GM23338 (cell line): Measurements from ENCODE around the gene KCNMB3. TPM values are rescaled to one million over a fixed set of nuclear protein-coding genes. Genes with fewer than 3 reads are reported as not detected.

Experiments
- ATAC-seq: fragments of 200-7000 bp; cut with Tn5 transposase; 3 replicates; pipeline ENCODE4 v1.9.1; 2020
- DNase-seq: peaks from one replicate; pipeline ENCODE4 v3.0.0-alpha.2; 2015; ENCODE audit warnings: low spot score
- H2AFZ ChIP-seq: fragments of 200-600 bp; sonication (generic); 2 replicates; pipeline ENCODE4 v1.8.0; 2016; ENCODE audit warnings: antibody characterized with exemption, mild to moderate bottlenecking, moderate library complexity
- H3F3A ChIP-seq: fragments of 200-600 bp; sonication (generic); replicated peaks from 2 replicates; pipeline ENCODE4 v1.8.0; 2017; ENCODE audit warnings: antibody characterized with exemption, mixed run types, low read depth
- H3K27ac ChIP-seq: fragments of 200-600 bp; sonication (generic); 2 replicates; pipeline ENCODE4 v1.6.1; 2016; ENCODE audit warnings: low read depth
- H3K27me3 ChIP-seq: fragments of 200-600 bp; sonication (generic); 2 replicates; pipeline ENCODE4 v1.8.0; 2016; ENCODE audit warnings: mild to moderate bottlenecking, mixed run types, moderate library complexity; ENCODE audit not compliant: insufficient read depth
- H3K36me3 ChIP-seq: fragments of 200-600 bp; sonication (generic); 2 replicates; pipeline ENCODE4 v1.8.0; 2016; ENCODE audit warnings: mild to moderate bottlenecking; ENCODE audit not compliant: insufficient read depth
- H3K4me1 ChIP-seq: fragments of 200-600 bp; sonication (generic); 2 replicates; pipeline ENCODE4 v1.8.0; 2016; ENCODE audit warnings: mild to moderate bottlenecking, moderate library complexity; ENCODE audit not compliant: insufficient read depth
- H3K4me2 ChIP-seq: fragments of 200-600 bp; sonication (generic); 2 replicates; pipeline ENCODE4 v1.7.1; 2017; ENCODE audit warnings: mixed run types
- H3K4me3 ChIP-seq: fragments of 200-600 bp; sonication (generic); 2 replicates; pipeline ENCODE4 v1.6.1; 2016; ENCODE audit warnings: mixed run types
- H3K79me2 ChIP-seq: fragments of 200-600 bp; sonication (generic); replicated peaks from 2 replicates; pipeline ENCODE4 v1.8.0; 2017; ENCODE audit warnings: mild to moderate bottlenecking; ENCODE audit not compliant: insufficient read depth
- H3K9me2 ChIP-seq: fragments of 200-600 bp; sonication (generic); 2 replicates; pipeline ENCODE4 v1.8.0; 2017; ENCODE audit not compliant: insufficient read depth
- H4K20me1 ChIP-seq: fragments of 200-600 bp; sonication (generic); replicated peaks from 2 replicates; pipeline ENCODE4 v1.8.0; 2017; ENCODE audit warnings: mild to moderate bottlenecking; ENCODE audit not compliant: insufficient read depth
- H3K27ac Mint-ChIP-seq: 2 replicates; pipeline ENCODE4 v1.8.0; 2020; ENCODE audit warnings: inconsistent platforms, mild to moderate bottlenecking, moderate library complexity, mixed read lengths
- H3K27me3 Mint-ChIP-seq: 3 replicates; pipeline ENCODE4 v1.8.0; 2022; ENCODE audit warnings: low read depth, mild to moderate bottlenecking, moderate library complexity, mixed read lengths, inconsistent platforms; ENCODE audit not compliant: insufficient read depth, poor library complexity
- H3K36me3 Mint-ChIP-seq: 3 replicates; pipeline ENCODE4 v1.8.0; 2021; ENCODE audit warnings: low read depth, mild to moderate bottlenecking, inconsistent platforms, moderate library complexity, mixed read lengths
- H3K4me1 Mint-ChIP-seq: 3 replicates; pipeline ENCODE4 v1.8.0; 2020; ENCODE audit warnings: mild to moderate bottlenecking, inconsistent platforms, mixed read lengths
- H3K4me3 Mint-ChIP-seq: 3 replicates; pipeline ENCODE4 v1.8.0; 2021; ENCODE audit warnings: moderate library complexity, mild to moderate bottlenecking, inconsistent platforms, mixed read lengths
- H3K9me3 Mint-ChIP-seq: 3 replicates; pipeline ENCODE4 v1.8.0; 2020; ENCODE audit warnings: moderate library complexity, mild to moderate bottlenecking, inconsistent platforms, mixed read lengths
- CREB1 ChIP-seq: fragments of 250-450 bp; sonication (Bioruptor Pico); IDR thresholded peaks from 2 replicates; pipeline ENCODE4 v1.5.0; 2020; ENCODE audit warnings: low read depth, mild to moderate bottlenecking, moderate library complexity
- ETS1 ChIP-seq: IDR thresholded peaks from 2 replicates; pipeline ENCODE4 v1.6.1; 2016; ENCODE audit warnings: antibody characterized with exemption
- EZH2 ChIP-seq: fragments of 200-600 bp; sonication (generic); IDR thresholded peaks from one replicate; pipeline ENCODE4 v1.8.0; 2017; ENCODE audit warnings: antibody characterized with exemption, mild to moderate bottlenecking, low read depth; ENCODE audit not compliant: unreplicated experiment
- EZH2phosphoT487 ChIP-seq: fragments of 200-600 bp; sonication (generic); IDR thresholded peaks from one replicate; pipeline ENCODE4 v1.8.1; 2018; ENCODE audit warnings: antibody characterized with exemption; ENCODE audit not compliant: unreplicated experiment
- JUNB ChIP-seq: IDR thresholded peaks from one replicate; pipeline ENCODE4 v1.6.1; 2016; ENCODE audit warnings: antibody characterized with exemption; ENCODE audit not compliant: unreplicated experiment
- NANOG ChIP-seq: IDR thresholded peaks from 2 replicates; pipeline ENCODE4 v1.6.1; 2016; ENCODE audit warnings: antibody characterized with exemption, borderline replicate concordance
- POLR2AphosphoS5 ChIP-seq: IDR thresholded peaks from 2 replicates; pipeline ENCODE4 v1.6.1; 2016; ENCODE audit warnings: antibody characterized with exemption, low read depth
- REST ChIP-seq: IDR thresholded peaks from one replicate; pipeline ENCODE4 v1.6.1; 2018; ENCODE audit warnings: antibody characterized with exemption; ENCODE audit not compliant: unreplicated experiment
- STAT1 ChIP-seq: IDR thresholded peaks from one replicate; pipeline ENCODE4 v1.6.1; 2016; ENCODE audit warnings: antibody characterized with exemption; ENCODE audit not compliant: unreplicated experiment
- ZNF114 ChIP-seq: fragments of 250-450 bp; sonication (Bioruptor Pico); IDR thresholded peaks from 2 replicates; pipeline ENCODE4 v1.5.0; 2020; ENCODE audit warnings: mild to moderate bottlenecking, moderate library complexity
- ZNF331 ChIP-seq: fragments of 250-450 bp; sonication (Bioruptor Pico); IDR thresholded peaks from 2 replicates; pipeline ENCODE4 v1.5.0; 2020; ENCODE audit warnings: low read depth, mild to moderate bottlenecking, moderate library complexity
- ZNF462 ChIP-seq: fragments of 250-450 bp; sonication (Bioruptor Pico); IDR thresholded peaks from 2 replicates; pipeline ENCODE4 v1.5.0; 2020; ENCODE audit warnings: mild to moderate bottlenecking, moderate library complexity
- polyA plus RNA-seq: library from polyadenylated mRNA; unstranded; fragments of >200 nt; fragmentation: Nextera tagmentation; extraction: Ambion mirVana; gene quantifications from 2 replicates; pipeline ENCODE4 v1.2.1, GENCODE V29; 2016
- total RNA-seq: library from RNA; depleted of rRNA; stranded (reverse); fragments of >200 nt; shearing (Covaris generic); gene quantifications from 2 replicates; pipeline ENCODE4 v1.2.3, GENCODE V29; 2014

The KCNMB3 gene
- total and polyA plus RNA-seq, 2 experiments from 2014 or later: 1.3 to 3.8 TPM

GRCh38 chr3:179281825-179282224 lies 30.9 kb upstream of the KCNMB3 start:
- H3K27me3 ChIP-seq: no peaks in the 10 kb centered on the region
- no peak overlapping the region for H3K27ac Mint-ChIP-seq
- no peak for ATAC-seq

More at GRCh38 chr3:179281825-179282224, 30.9 kb upstream of the KCNMB3 start:
- Mint-ChIP-seq H3K36me3 (no peaks in the 10 kb centered on the region), H3K4me3 (no peak overlapping the region), H3K27me3 (no peaks in the 10 kb centered on the region), H3K9me3 (no peaks in the 10 kb centered on the region), H3K4me1 (peaks cover 6% of the 10 kb centered on the region)
- Histone ChIP-seq H3K27ac (no peak overlapping the region), H3K4me1 (peaks cover 5% of the 10 kb centered on the region; the same call in 1 of the 2 replicates), H4K20me1 (no peaks in the 10 kb centered on the region), H3K9me2 (no peaks in the 10 kb centered on the region), H3K36me3 (no peaks in the 10 kb centered on the region), H2AFZ (no peak overlapping the region), H3K4me2 (no peak overlapping the region), H3K4me3 (no peak overlapping the region), H3F3A (no peaks in the 10 kb centered on the region), H3K79me2 (no peaks in the 10 kb centered on the region)
- DNase-seq: no peak
- TF ChIP-seq REST: no peak
- no peak for TF ChIP-seq ZNF114 (CRISPR knock-in tag)
- no peak for TF ChIP-seq ZNF462 (CRISPR knock-in tag)
- TF ChIP-seq JUNB: no peak
- TF ChIP-seq EZH2: no peak
- no peak for TF ChIP-seq ETS1
- TF ChIP-seq EZH2phosphoT487: no peak
- no peak for TF ChIP-seq STAT1
- TF ChIP-seq NANOG: no peak
- no peak for TF ChIP-seq POLR2AphosphoS5
- no peak for TF ChIP-seq ZNF331 (CRISPR knock-in tag)
- TF ChIP-seq CREB1 (CRISPR knock-in tag): no peak
